Stimulated activated CD4-positive, alpha-beta T cell treated with anti-CD3 and anti-CD28 coated beads, TNF-alpha, amount 100 ng/mL, for 24 hours (primary cell): Measurements from ENCODE around the gene POFUT2.

ENCODE experiments used
- DNase-seq, 3 experiments: peaks; one replicate each; pipeline ENCODE4 v3.0.0-alpha.2; 2020; ENCODE audit warnings: low read depth in 3 of 3

POFUT2 gene

GRCh38 chr21:45223236-45224185 is 64.2 kb downstream of the POFUT2 start:
- DNase-seq, result no peak

- no peak for DNase-seq
These were observed 65.7 kb downstream of the POFUT2 start for GRCh38 chr21:45222001-45222400.

- no peak for DNase-seq
These were observed 66.8 kb downstream of the POFUT2 start for GRCh38 chr21:45220714-45221490.

- no peak for DNase-seq
These were observed 67.6 kb downstream of the POFUT2 start for GRCh38 chr21:45220071-45220481.

- DNase-seq, result no peak
These were observed 68.2 kb downstream of the POFUT2 start for GRCh38 chr21:45219517-45219916.

GRCh38 chr21:45217010-45217409 is 70.7 kb downstream of the POFUT2 start:
- DNase-seq, result no peak

- DNase-seq, result no peak
These were observed 72.5 kb downstream of the POFUT2 start for GRCh38 chr21:45215213-45215612.
